Caco-2 (cell line): ENCODE measurements around the gene FBXO2. TPM values are rescaled to one million over a fixed set of nuclear protein-coding genes. Genes with fewer than 3 reads are reported as not detected.

Experiments
- BruUV-seq: library from RNA; stranded (reverse); fragments of 400-500 nt; replicated peaks from 2 replicates; lab custom pipeline; 2021; lab: Mats Ljungman, UMichigan
- CTCF ChIA-PET: fragments of 300-600 bp; sonication (Branson Sonifier 250); formaldehyde crosslinking; loops from one replicate; lab custom pipeline; 2022; ENCODE audit warnings: antibody characterized with exemption; lab: Charles Lee
- POLR2A ChIA-PET: fragments of 300-600 bp; sonication (Branson Sonifier 250); formaldehyde crosslinking; loops from one replicate; lab custom pipeline; 2022; ENCODE audit warnings: antibody characterized with exemption; lab: Charles Lee
- DNase-seq, 2 experiments: peaks; one replicate each; pipeline versions ENCODE4 v3.0.0 to v3.0.0-alpha.2; 2020 to 2022
- H3K27me3 ChIP-seq: replicated peaks from 2 replicates; pipeline ENCODE4 v1.6.0; 2011; ENCODE audit warnings: low read length; ENCODE audit not compliant: control insufficient read depth, insufficient read depth
- H3K36me3 ChIP-seq: 2 replicates; pipeline ENCODE4 v1.5.1; 2011; ENCODE audit warnings: low read length; ENCODE audit not compliant: control insufficient read depth, insufficient read depth
- H3K4me1 ChIP-seq: fragments of 250-450 bp; sonication (Bioruptor Pico); 2 replicates; pipeline ENCODE4 v1.5.1; 2020; ENCODE audit warnings: mild to moderate bottlenecking
- H3K4me3 ChIP-seq: 2 replicates; pipeline ENCODE4 v1.5.1; 2011; ENCODE audit warnings: low read depth, mild to moderate bottlenecking, control low read depth, low read length
- H3K9me3 ChIP-seq: fragments of 250-450 bp; sonication (Bioruptor Pico); 2 replicates; pipeline ENCODE4 v1.5.1; 2020; ENCODE audit warnings: mild to moderate bottlenecking, moderate library complexity
- H3K27ac Mint-ChIP-seq: one replicate; pipeline ENCODE4 v1.8.0; 2022; ENCODE audit warnings: mixed read lengths; ENCODE audit not compliant: unreplicated experiment
- H3K27me3 Mint-ChIP-seq: one replicate; pipeline ENCODE4 v1.8.0; 2022; ENCODE audit warnings: mixed read lengths; ENCODE audit not compliant: insufficient read depth, unreplicated experiment
- H3K36me3 Mint-ChIP-seq: one replicate; pipeline ENCODE4 v1.8.0; 2022; ENCODE audit warnings: mild to moderate bottlenecking, mixed read lengths; ENCODE audit not compliant: insufficient read depth, unreplicated experiment
- H3K4me1 Mint-ChIP-seq: one replicate; pipeline ENCODE4 v1.8.0; 2022; ENCODE audit warnings: low read depth, mixed read lengths; ENCODE audit not compliant: unreplicated experiment
- H3K4me3 Mint-ChIP-seq: one replicate; pipeline ENCODE4 v1.8.0; 2022; ENCODE audit warnings: mild to moderate bottlenecking, moderate library complexity, mixed read lengths; ENCODE audit not compliant: unreplicated experiment
- H3K9me3 Mint-ChIP-seq: one replicate; pipeline ENCODE4 v1.8.0; 2022; ENCODE audit warnings: mixed read lengths; ENCODE audit not compliant: unreplicated experiment
- CTCF ChIP-seq, 2 experiments: fragments of 200-600 bp in 1 of 2; IDR thresholded peaks; 1 replicate in 1 of 2; 2 replicates in 1 of 2; pipeline versions ENCODE4 v1.5.1 to v1.8.0; 2011 to 2022; ENCODE audit warnings: antibody characterized with exemption in 1 of 2, control low read depth in 1 of 2, inconsistent platforms in 1 of 2, low read depth in 1 of 2, low read length in 1 of 2, mild to moderate bottlenecking in 1 of 2, moderate library complexity in 1 of 2; ENCODE audit not compliant: insufficient read depth in 1 of 2, severe bottlenecking in 1 of 2, unreplicated experiment in 1 of 2
- intact Hi-C: fragments of 100-400 bp; cut with micrococcal nuclease; formaldehyde crosslinking; loops from one replicate; pipeline ENCODE4 v1.10.0; 2022; ENCODE audit not compliant: unreplicated experiment
- total RNA-seq: library from RNA; stranded (reverse); gene quantifications from 2 replicates; pipeline ENCODE4 v1.2.3, GENCODE V29; 2022

Gene FBXO2
- total RNA-seq, 1 experiment from 2014 or later: 78.5 TPM

GRCh38 chr1:11697893-11698210 is 43.6 kb upstream of the FBXO2 start:
- intact Hi-C loops: no loop called here
- no TSS peak for BruUV-seq

GRCh38 chr1:11697188-11697892 is 43.1 kb upstream of the FBXO2 start:
- no peak for TF ChIP-seq CTCF (IDR thresholded peaks at IDR 0.05; ENCODE audit: insufficient read depth in 1 of 2, low read depth in 1 of 2, low read length in 1 of 2, severe bottlenecking in 1 of 2, unreplicated experiment in 1 of 2)
- Histone ChIP-seq H3K4me3 (no peak overlapping the region), H3K9me3 (no peaks in the 10 kb centered on the region), H3K27me3 (no peaks in the 10 kb centered on the region), H3K4me1 (no peaks in the 10 kb centered on the region), H3K36me3 (no peaks in the 10 kb centered on the region)
- DNase-seq: no peak
- intact Hi-C loops: no loop called here
- Mint-ChIP-seq H3K4me3 (no peak overlapping the region), H3K9me3 (no peaks in the 10 kb centered on the region), H3K36me3 (no peaks in the 10 kb centered on the region), H3K27me3 (peaks cover 12% of the 10 kb centered on the region), H3K27ac (no peak overlapping the region), H3K4me1 (no peaks in the 10 kb centered on the region)
- CTCF ChIA-PET: interaction anchor here (0.7 kb wide), 1 partner anchor 34 kb away, joined by 4 read pairs; the partner anchor contains the start of gene FBXO6
- no TSS peak for BruUV-seq
- POLR2A ChIA-PET: interaction anchor here (0.6 kb wide), 3 partner anchors 21 to 662 kb away, joined by 3 to 5 read pairs (median 3); no protein-coding TSS in a partner anchor

More at GRCh38 chr1:11697893-11698210, 43.6 kb upstream of the FBXO2 start:
- DNase-seq: no peak
- Histone ChIP-seq H3K27me3 (no peaks in the 10 kb centered on the region), H3K4me1 (no peaks in the 10 kb centered on the region), H3K36me3 (no peaks in the 10 kb centered on the region), H3K9me3 (no peaks in the 10 kb centered on the region), H3K4me3 (no peak overlapping the region)
- H3K27me3 Mint-ChIP-seq: peaks cover 9% of the 10 kb centered on the region
- no peak overlapping the region for H3K27ac Mint-ChIP-seq
- POLR2A ChIA-PET: interaction anchor here (0.6 kb wide), 1 partner anchor 20 kb away, joined by 3 read pairs; no protein-coding TSS in a partner anchor
- no peaks in the 10 kb centered on the region for H3K36me3 Mint-ChIP-seq
- CTCF ChIA-PET: no interaction called here
- H3K9me3 Mint-ChIP-seq: no peaks in the 10 kb centered on the region
- H3K4me1 Mint-ChIP-seq: no peaks in the 10 kb centered on the region
- no peak overlapping the region for H3K4me3 Mint-ChIP-seq
- no peak for TF ChIP-seq CTCF (IDR thresholded peaks at IDR 0.05; ENCODE audit: insufficient read depth in 1 of 2, low read depth in 1 of 2, low read length in 1 of 2, severe bottlenecking in 1 of 2, unreplicated experiment in 1 of 2)

- DNase-seq: no peak
- intact Hi-C loops: no loop called here
- no peaks in the 10 kb centered on the region for H3K4me1 Mint-ChIP-seq
- ChIA-PET CTCF (interaction anchor here (1.5 kb wide), 1 partner anchor 14 kb away, joined by 4 read pairs; no protein-coding TSS in a partner anchor), POLR2A (no interaction called here)
- no peaks in the 10 kb centered on the region for H3K36me3 Mint-ChIP-seq
- Histone ChIP-seq H3K27me3 (no peaks in the 10 kb centered on the region; the same call in 1 of the 2 replicates), H3K4me1 (no peaks in the 10 kb centered on the region), H3K9me3 (no peaks in the 10 kb centered on the region), H3K36me3 (no peaks in the 10 kb centered on the region), H3K4me3 (no peak overlapping the region)
- H3K9me3 Mint-ChIP-seq: no peaks in the 10 kb centered on the region
- no peak overlapping the region for H3K4me3 Mint-ChIP-seq
- no peak for TF ChIP-seq CTCF (IDR thresholded peaks at IDR 0.05; ENCODE audit: insufficient read depth in 1 of 2, low read depth in 1 of 2, low read length in 1 of 2, severe bottlenecking in 1 of 2, unreplicated experiment in 1 of 2)
- BruUV-seq: no TSS peak
- H3K27me3 Mint-ChIP-seq: peaks cover 18% of the 10 kb centered on the region
- no peak overlapping the region for H3K27ac Mint-ChIP-seq
These were observed 41.6 kb upstream of the FBXO2 start for GRCh38 chr1:11695861-11696260.
